ENCODE data around the gene CLEC5A.

GRCh38 chr7:141930211-141930610 is 16.6 kb downstream of the CLEC5A start:
- no peak for TF ChIP-seq CTCF (IDR thresholded peaks at IDR 0.05; ENCODE audit: low read depth, low read length)
- no peak for TF ChIP-seq EZH2phosphoT487 (IDR thresholded peaks at IDR 0.05; ENCODE audit: low read depth)
